Adipose tissue (tissue), 3 donors: ENCODE measurements around the gene NKX2-2. TPM values are rescaled to one million over a fixed set of nuclear protein-coding genes. Genes with fewer than 3 reads are reported as not detected.
"Not testable (repeated sequence)": the region's sequence is repeated elsewhere in the genome, so short reads cannot be mapped to it uniquely, and the experiment has no call there.

Experiments
- H3K27ac ChIP-seq: one replicate; pipeline ENCODE4 v1.5.1; 2013; ENCODE audit warnings: low read depth, low read length
- WGBS, 3 donors: extraction: QIAGEN DNeasy Blood & Tissue Kit; methylation state at CpG; one replicate each; pipeline ENCODE4 v1.1.7; 2013; 5-methylcytosine and 5-hydroxymethylcytosine counted together
- polyA plus RNA-seq, 3 donors: library from polyadenylated mRNA; stranded (reverse); fragments of 200-250 nt; gene quantifications; one replicate each; pipeline ENCODE4 v1.2.3, GENCODE V29; 2013
- donor health status: healthy with polysubstance abuse.
- donor health status: Bipolar disorder and iron deficiency.
- donor health status: healthy.

The NKX2-2 gene
- polyA plus RNA-seq, 3 donors = 0.06 to 3.9 TPM; not detected in 1

- no peak overlapping the region for H3K27ac ChIP-seq
- 80 to 91% (median 88%) methylated on average over 6 of the region's 6 CpGs for WGBS, 3 donors
Observed at GRCh38 chr20:21493049-21493448, 20.8 kb downstream of the NKX2-2 start.

GRCh38 chr20:21490105-21490504 lies 23.8 kb downstream of the NKX2-2 start:
- WGBS, 3 donors = 20 to 36% (median 35%) methylated on average over 2 of the region's 2 CpGs
- H3K27ac ChIP-seq = no peak overlapping the region

- not testable (repeated sequence) for H3K27ac ChIP-seq
- WGBS, 3 donors = 81 to 94% (median 93%) methylated on average over 2 of the region's 2 CpGs
Observed at GRCh38 chr20:21480144-21480543, 33.7 kb downstream of the NKX2-2 start.

GRCh38 chr20:21465799-21466198 lies 48.1 kb downstream of the NKX2-2 start:
- H3K27ac ChIP-seq = no peak overlapping the region

GRCh38 chr20:21464916-21465315 lies 48.9 kb downstream of the NKX2-2 start:
- 78 to 80% (median 78%) methylated on average over 2 of the region's 2 CpGs for WGBS, 3 donors
- H3K27ac ChIP-seq = no peak overlapping the region

Other genes with a start within 250 kb of the NKX2-2 start
- gene XRN2, start 210.7 kb downstream of the NKX2-2 start, polyA plus RNA-seq = 10 to 100 TPM; 30.5 to 43.1 (median 36.3) TPM
- not detected for gene NKX2-4, start 116.5 kb downstream of the NKX2-2 start, polyA plus RNA-seq
- under 1 TPM in 1 of 3 donors, not detected in 2; 0.04 TPM for gene PAX1, start 191.6 kb upstream of the NKX2-2 start, polyA plus RNA-seq